Activated CD8-positive, alpha-beta memory T cell treated with anti-CD3 and anti-CD28 coated beads, Interleukin-2, amount 50 U/mL, for 24 hours (primary cell): ENCODE results near the gene KPNA1.
"Not testable (repeated sequence)": the region's sequence is repeated elsewhere in the genome, so short reads cannot be mapped to it uniquely, and the experiment has no call there.

Source experiments
- DNase-seq: peaks from one replicate; pipeline ENCODE4 v3.0.0-alpha.2; 2020; ENCODE audit errors: extremely low read depth

The KPNA1 gene

GRCh38 chr3:122476532-122476931 lies 38.2 kb downstream of the KPNA1 start:
- no peak for DNase-seq

GRCh38 chr3:122475316-122475715 lies 39.4 kb downstream of the KPNA1 start:
- no peak for DNase-seq

GRCh38 chr3:122469659-122470058 lies 45.1 kb downstream of the KPNA1 start:
- no peak for DNase-seq

GRCh38 chr3:122468896-122469533 lies 45.7 kb downstream of the KPNA1 start:
- DNase-seq, result no peak

- no peak for DNase-seq
Measured at GRCh38 chr3:122466701-122467240, 48.0 kb downstream of the KPNA1 start.

- no peak for DNase-seq
Measured at GRCh38 chr3:122464659-122465058, 50.1 kb downstream of the KPNA1 start.

GRCh38 chr3:122462406-122462805 lies 52.3 kb downstream of the KPNA1 start:
- no peak for DNase-seq

GRCh38 chr3:122461806-122462205 lies 52.9 kb downstream of the KPNA1 start:
- no peak for DNase-seq

- no peak for DNase-seq
Measured at GRCh38 chr3:122458992-122459391, 55.7 kb downstream of the KPNA1 start.

- DNase-seq, result no peak
Measured at GRCh38 chr3:122457706-122458105, 57.0 kb downstream of the KPNA1 start.

GRCh38 chr3:122456074-122456473 lies 58.7 kb downstream of the KPNA1 start:
- DNase-seq, result no peak

GRCh38 chr3:122451371-122451770 lies 63.4 kb downstream of the KPNA1 start:
- no peak for DNase-seq

- DNase-seq, result not testable (repeated sequence)
Measured at GRCh38 chr3:122448218-122448617, 66.5 kb downstream of the KPNA1 start.

- DNase-seq, result not testable (repeated sequence)
Measured at GRCh38 chr3:122444491-122444887, 70.2 kb downstream of the KPNA1 start.

GRCh38 chr3:122443762-122444490 lies 70.8 kb downstream of the KPNA1 start:
- not testable (repeated sequence) for DNase-seq

- no peak for DNase-seq
Measured at GRCh38 chr3:122443090-122443489, 71.6 kb downstream of the KPNA1 start.

- no peak for DNase-seq
Measured at GRCh38 chr3:122435950-122436349, 78.8 kb downstream of the KPNA1 start.

GRCh38 chr3:122430371-122430770 lies 84.4 kb downstream of the KPNA1 start:
- DNase-seq, result no peak

- no peak for DNase-seq
Measured at GRCh38 chr3:122427857-122428471, 86.8 kb downstream of the KPNA1 start.

GRCh38 chr3:122421836-122422235 lies 92.9 kb downstream of the KPNA1 start:
- DNase-seq, result no peak

GRCh38 chr3:122421101-122421500 lies 93.6 kb downstream of the KPNA1 start:
- no peak for DNase-seq

GRCh38 chr3:122416966-122417365 lies 97.8 kb downstream of the KPNA1 start:
- no peak for DNase-seq
